ENCODE data around the gene EEF2KMT. TPM values are rescaled to one million over a fixed set of nuclear protein-coding genes. Genes with fewer than 3 reads are reported as not detected.
A peak's percentile ranks its signal among the peaks of the same experiment; 100 is the strongest.
"Not testable (repeated sequence)": the region's sequence is repeated elsewhere in the genome, so short reads cannot be mapped to it uniquely, and the experiment has no call there.

Gene EEF2KMT
- total and polyA plus RNA-seq, 2 of the 13 experiments (the other 11 are each of a cell fraction or from before 2014, with no cell fraction given): 10.7 to 26.9 TPM

- CTCF ChIA-PET (ENCODE audit: low intra/inter-chr PET ratio, low total read pairs): not testable (repeated sequence)
These were observed 53.0 kb downstream of the EEF2KMT start for GRCh38 chr16:5044581-5044980.

GRCh38 chr16:5044011-5044540, 53.5 kb downstream of the EEF2KMT start:
- Histone ChIP-seq H3K27ac (ENCODE audit: extremely low read length, insufficient read depth, low read length) (no peak overlapping the region), H2AFZ (ENCODE audit: low read length) (no peak overlapping the region), H3K4me2 (ENCODE audit: low read depth, low read length) (no peak overlapping the region), H3K36me3 (replicated peaks in 1 of 2; ENCODE audit: control insufficient read depth in 1 of 2, insufficient read depth in 2 of 2, low read length in 2 of 2) (no peaks in the 10 kb centered on the region), H3K9ac (ENCODE audit: insufficient read depth, low read depth, low read length) (no peak overlapping the region), H3K79me2 (ENCODE audit: insufficient read depth, low read length) (no peaks in the 10 kb centered on the region), H3K4me1 (ENCODE audit: insufficient read depth, low read length) (peaks cover 54% of the 10 kb centered on the region), H3K27me3 (ENCODE audit: control insufficient read depth in 1 of 2, insufficient read depth in 2 of 2, low read length in 2 of 2) (peaks cover 0 to 8% of the 10 kb centered on the region in 2 experiments; a peak in 2 of 5 replicates), H4K20me1 (ENCODE audit: insufficient read depth, low read length) (no peaks in the 10 kb centered on the region), H3K9me3 (ENCODE audit: low read length) (no peaks in the 10 kb centered on the region), H3K4me3 (replicated peaks in 1 of 3; ENCODE audit: insufficient read depth in 1 of 3, low read depth in 2 of 3, low read length in 3 of 3) (no peak overlapping the region)
- in situ Hi-C loops (cut with HindIII; ENCODE audit: extremely low pct_ligation_motif_present, low pct_unique_long_range_greater_than_20kb): no loop called here
- intact Hi-C loops (cut with micrococcal nuclease; ENCODE audit: unreplicated experiment): no loop called here
- FAIRE-seq (no peak), ATAC-seq (no peak), DNase-seq (ENCODE audit: low spot score) (no peak)
- WGBS (ENCODE audit: low lambda C conversion rate): 71% methylated on average over 8 of the region's 8 CpGs
- POLR2A ChIA-PET: no interaction called here
- no TSS peak for BruUV-seq (replicated peaks)
- CTCF ChIA-PET (ENCODE audit: low intra/inter-chr PET ratio, low total read pairs): no interaction called here
- TF ChIP-seq ATF7-NPFF (CRISPR knock-in tag; IDR thresholded peaks at IDR 0.05; ENCODE audit: low read depth): no peak
- no peak for TF ChIP-seq RARG (CRISPR knock-in tag; IDR thresholded peaks at IDR 0.05; ENCODE audit: low read depth)
- no peak for TF ChIP-seq ZNF720 (CRISPR knock-in tag; IDR thresholded peaks at IDR 0.05)
- TF ChIP-seq HNF1A (IDR thresholded peaks at IDR 0.05; ENCODE audit: low read depth): no peak
- no peak for TF ChIP-seq HNF1A (CRISPR knock-in tag; IDR thresholded peaks at IDR 0.05; ENCODE audit: borderline replicate concordance)
- TF ChIP-seq XBP1 (CRISPR knock-in tag; IDR thresholded peaks at IDR 0.05): no peak
- TF ChIP-seq ZNF780A (CRISPR knock-in tag; IDR thresholded peaks at IDR 0.05): no peak
- TF ChIP-seq CCAR2 (optimal IDR thresholded peaks at IDR 0.05; ENCODE audit: low read depth, low read length): no peak

More at GRCh38 chr16:5044581-5044980, 53.0 kb downstream of the EEF2KMT start:
- DNase-seq (ENCODE audit: low spot score); H3K79me2 ChIP-seq (ENCODE audit: insufficient read depth, low read length); H3K36me3 ChIP-seq (replicated peaks in 1 of 2; ENCODE audit: control insufficient read depth in 1 of 2, insufficient read depth in 2 of 2, low read length in 2 of 2); BruUV-seq (replicated peaks); POLR2A ChIA-PET; intact Hi-C loops (cut with micrococcal nuclease; ENCODE audit: unreplicated experiment); H3K4me2 ChIP-seq (ENCODE audit: low read depth, low read length); H2AFZ ChIP-seq (ENCODE audit: low read length); H3K27ac ChIP-seq (ENCODE audit: extremely low read length, insufficient read depth, low read length); H4K20me1 ChIP-seq (ENCODE audit: insufficient read depth, low read length); H3K27me3 ChIP-seq (ENCODE audit: control insufficient read depth in 1 of 2, insufficient read depth in 2 of 2, low read length in 2 of 2); H3K4me3 ChIP-seq (replicated peaks in 1 of 3; ENCODE audit: insufficient read depth in 1 of 3, low read depth in 2 of 3, low read length in 3 of 3); in situ Hi-C loops (cut with HindIII; ENCODE audit: extremely low pct_ligation_motif_present, low pct_unique_long_range_greater_than_20kb); H3K9ac ChIP-seq (ENCODE audit: insufficient read depth, low read depth, low read length); H3K9me3 ChIP-seq (ENCODE audit: low read length); ATAC-seq; TF ChIP-seq HNF4G (CRISPR knock-in tag; IDR thresholded peaks at IDR 0.05; ENCODE audit: borderline replicate concordance, low read depth): not testable (repeated sequence)
- peaks cover 54% of the 10 kb centered on the region for H3K4me1 ChIP-seq (ENCODE audit: insufficient read depth, low read length)
- peak; percentile 26 for FAIRE-seq
- WGBS (ENCODE audit: low lambda C conversion rate): 47% methylated on average over 11 of the region's 11 CpGs
- peak; percentile 52; the same call in 1 of the 2 replicates for TF ChIP-seq CEBPB (IDR thresholded peaks at IDR 0.05; ENCODE audit: borderline replicate concordance, low read depth, low read length)
- TF ChIP-seq HNF4A (CRISPR knock-in tag; IDR thresholded peaks at IDR 0.05): peak; percentile 56
- TF ChIP-seq ADNP (CRISPR knock-in tag; IDR thresholded peaks at IDR 0.05): 0 out of 2 replicates have a peak, but pooled peaks have one; percentile 14
- 0 out of 2 replicates have a peak, but pooled peaks have one; percentile 26 for TF ChIP-seq ZNF773 (CRISPR knock-in tag; IDR thresholded peaks at IDR 0.05; ENCODE audit: borderline replicate concordance)
- TF ChIP-seq ZNF460 (CRISPR knock-in tag; IDR thresholded peaks at IDR 0.05; ENCODE audit: borderline replicate concordance): peak; percentile 77
- TF ChIP-seq CEBPG (CRISPR knock-in tag; IDR thresholded peaks at IDR 0.05): peak; percentile 45; the same call in 1 of the 2 replicates
- TF ChIP-seq HNF4G (IDR thresholded peaks at IDR 0.05; ENCODE audit: borderline replicate concordance, low read depth, low read length): peak; percentile 45
- TF ChIP-seq ZNF362 (CRISPR knock-in tag; IDR thresholded peaks at IDR 0.05; ENCODE audit: borderline replicate concordance): peak; percentile 22; the same call in 1 of the 2 replicates
- TF ChIP-seq ZNF263 (CRISPR knock-in tag; IDR thresholded peaks at IDR 0.05): peak; percentile 45; the same call in 1 of the 2 replicates
